Measurements from ENCODE around the gene PIGL.
"Not testable (repeated sequence)": the region's sequence is repeated elsewhere in the genome, so short reads cannot be mapped to it uniquely, and the experiment has no call there.

The PIGL gene

GRCh38 chr17:16277163-16277562 is 60.2 kb downstream of the PIGL start:
- no peak for DNase-seq

GRCh38 chr17:16281351-16281750 is 64.3 kb downstream of the PIGL start:
- no peak for DNase-seq

- no peak for DNase-seq
These were observed 65.5 kb downstream of the PIGL start for GRCh38 chr17:16282522-16282921.

- no peak for DNase-seq
These were observed 66.7 kb downstream of the PIGL start for GRCh38 chr17:16283705-16284104.

GRCh38 chr17:16285646-16286008 is 68.6 kb downstream of the PIGL start:
- no peak for DNase-seq

- peak; percentile 63 for DNase-seq
These were observed 69.3 kb downstream of the PIGL start for GRCh38 chr17:16286009-16286946.

- no peak for DNase-seq
These were observed 70.0 kb downstream of the PIGL start for GRCh38 chr17:16286947-16287562.

GRCh38 chr17:16287563-16288027 is 70.6 kb downstream of the PIGL start:
- no peak for DNase-seq

GRCh38 chr17:16288860-16289571 is 72.0 kb downstream of the PIGL start:
- no peak for DNase-seq

GRCh38 chr17:16293931-16294330 is 76.9 kb downstream of the PIGL start:
- no peak for DNase-seq

GRCh38 chr17:16294560-16294959 is 77.5 kb downstream of the PIGL start:
- DNase-seq = no peak

GRCh38 chr17:16296072-16296471 is 79.1 kb downstream of the PIGL start:
- not testable (repeated sequence) for DNase-seq

- no peak for DNase-seq
These were observed 80.5 kb downstream of the PIGL start for GRCh38 chr17:16297367-16298139.

GRCh38 chr17:16298140-16298662 is 81.2 kb downstream of the PIGL start:
- DNase-seq = no peak

GRCh38 chr17:16300554-16300953 is 83.5 kb downstream of the PIGL start:
- DNase-seq = no peak

- DNase-seq = no peak
These were observed 85.2 kb downstream of the PIGL start for GRCh38 chr17:16301963-16302855.

GRCh38 chr17:16302856-16303255 is 85.8 kb downstream of the PIGL start:
- DNase-seq = no peak

GRCh38 chr17:16304830-16305229 is 87.8 kb downstream of the PIGL start:
- no peak for DNase-seq

GRCh38 chr17:16306211-16306610 is 89.2 kb downstream of the PIGL start:
- DNase-seq = no peak

- not testable (repeated sequence) for DNase-seq
These were observed 95.1 kb downstream of the PIGL start for GRCh38 chr17:16312061-16312460.
